ENCODE measurements around the gene FCN3.

DNA sequence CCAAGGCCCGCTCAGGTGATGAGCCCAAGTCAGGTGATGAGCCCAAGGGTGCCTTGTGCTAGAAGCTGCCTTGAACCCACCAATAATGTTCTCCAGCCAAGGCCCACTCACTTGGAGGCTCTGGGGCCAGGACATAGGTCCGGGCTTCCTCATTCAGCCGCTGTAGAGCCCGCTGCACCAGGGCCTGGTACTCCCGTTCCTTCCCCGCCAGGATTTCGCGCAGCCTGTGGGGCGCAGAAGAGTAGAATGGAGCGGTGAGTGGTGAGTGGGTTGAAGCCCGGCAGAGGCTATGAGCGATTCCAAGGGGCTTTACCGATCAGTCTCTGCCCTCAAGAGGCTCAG lies 18.4 kb downstream of the FCN3 start:
- TF ChIP-seq, protein P1, sequence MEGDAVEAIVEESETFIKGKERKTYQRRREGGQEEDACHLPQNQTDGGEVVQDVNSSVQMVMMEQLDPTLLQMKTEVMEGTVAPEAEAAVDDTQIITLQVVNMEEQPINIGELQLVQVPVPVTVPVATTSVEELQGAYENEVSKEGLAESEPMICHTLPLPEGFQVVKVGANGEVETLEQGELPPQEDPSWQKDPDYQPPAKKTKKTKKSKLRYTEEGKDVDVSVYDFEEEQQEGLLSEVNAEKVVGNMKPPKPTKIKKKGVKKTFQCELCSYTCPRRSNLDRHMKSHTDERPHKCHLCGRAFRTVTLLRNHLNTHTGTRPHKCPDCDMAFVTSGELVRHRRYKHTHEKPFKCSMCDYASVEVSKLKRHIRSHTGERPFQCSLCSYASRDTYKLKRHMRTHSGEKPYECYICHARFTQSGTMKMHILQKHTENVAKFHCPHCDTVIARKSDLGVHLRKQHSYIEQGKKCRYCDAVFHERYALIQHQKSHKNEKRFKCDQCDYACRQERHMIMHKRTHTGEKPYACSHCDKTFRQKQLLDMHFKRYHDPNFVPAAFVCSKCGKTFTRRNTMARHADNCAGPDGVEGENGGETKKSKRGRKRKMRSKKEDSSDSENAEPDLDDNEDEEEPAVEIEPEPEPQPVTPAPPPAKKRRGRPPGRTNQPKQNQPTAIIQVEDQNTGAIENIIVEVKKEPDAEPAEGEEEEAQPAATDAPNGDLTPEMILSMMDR (IDR thresholded peaks at IDR 0.05): no peak
- TF ChIP-seq POLR2AphosphoS5 (IDR thresholded peaks at IDR 0.05) (no peak), POLR2A (IDR thresholded peaks at IDR 0.05; ENCODE audit: low read depth) (no peak)
